Measurements from ENCODE around the gene MYMX. TPM values are rescaled to one million over a fixed set of nuclear protein-coding genes. Genes with fewer than 3 reads are reported as not detected.
"Not testable (repeated sequence)": the region's sequence is repeated elsewhere in the genome, so short reads cannot be mapped to it uniquely, and the experiment has no call there.

MYMX gene
- polyA plus RNA-seq, 1 experiment = not detected

GRCh38 chr6:44228031-44228430 lies 11.3 kb downstream of the MYMX start:
- Histone ChIP-seq H3K27ac (ENCODE audit: low read depth, low read length) (no peak overlapping the region), H3K9me3 (ENCODE audit: control insufficient read depth, insufficient read depth, low read length) (no peaks in the 10 kb centered on the region), H3K27me3 (ENCODE audit: control insufficient read depth, insufficient read depth, low read length) (no peaks in the 10 kb centered on the region), H3K4me3 (ENCODE audit: low read depth, low read length) (no peak overlapping the region)
- no peak for DNase-seq (ENCODE audit: low read depth, low spot score)
- no peak for TF ChIP-seq CTCF (IDR thresholded peaks at IDR 0.05; ENCODE audit: low read depth, low read length)
- POLR2A ChIA-PET = interaction anchor here (0.9 kb wide), 1 partner anchor 19 kb away, joined by 3 read pairs; the partner anchor contains the start of gene HSP90AB1
- CTCF ChIA-PET = interaction anchor here (0.8 kb wide), 1 partner anchor 55 kb away, joined by 4 read pairs; no protein-coding TSS in a partner anchor

GRCh38 chr6:44228433-44228832 lies 11.7 kb downstream of the MYMX start:
- Histone ChIP-seq H3K27ac (ENCODE audit: low read depth, low read length) (no peak overlapping the region), H3K9me3 (ENCODE audit: control insufficient read depth, insufficient read depth, low read length) (no peaks in the 10 kb centered on the region), H3K4me3 (ENCODE audit: low read depth, low read length) (no peak overlapping the region), H3K27me3 (ENCODE audit: control insufficient read depth, insufficient read depth, low read length) (no peaks in the 10 kb centered on the region)
- ChIA-PET POLR2A (no interaction called here), CTCF (no interaction called here)
- no peak for TF ChIP-seq CTCF (IDR thresholded peaks at IDR 0.05; ENCODE audit: low read depth, low read length)
- no peak for DNase-seq (ENCODE audit: low read depth, low spot score)

GRCh38 chr6:44228836-44229235 lies 12.1 kb downstream of the MYMX start:
- DNase-seq (ENCODE audit: low read depth, low spot score) = no peak
- POLR2A ChIA-PET = no interaction called here
- no peak overlapping the region for H3K27ac ChIP-seq (ENCODE audit: low read depth, low read length)
- H3K4me3 ChIP-seq (ENCODE audit: low read depth, low read length) = no peak overlapping the region
- TF ChIP-seq CTCF (IDR thresholded peaks at IDR 0.05; ENCODE audit: low read depth, low read length) = no peak
- H3K9me3 ChIP-seq (ENCODE audit: control insufficient read depth, insufficient read depth, low read length) = no peaks in the 10 kb centered on the region
- CTCF ChIA-PET = no interaction called here
- H3K27me3 ChIP-seq (ENCODE audit: control insufficient read depth, insufficient read depth, low read length) = no peaks in the 10 kb centered on the region

GRCh38 chr6:44229376-44230033 lies 12.8 kb downstream of the MYMX start:
- H3K27me3 ChIP-seq (ENCODE audit: control insufficient read depth, insufficient read depth, low read length) = no peaks in the 10 kb centered on the region
- no peak for DNase-seq (ENCODE audit: low read depth, low spot score)
- no peaks in the 10 kb centered on the region for H3K9me3 ChIP-seq (ENCODE audit: control insufficient read depth, insufficient read depth, low read length)
- H3K4me3 ChIP-seq (ENCODE audit: low read depth, low read length) = no peak overlapping the region
- no peak overlapping the region for H3K27ac ChIP-seq (ENCODE audit: low read depth, low read length)
- TF ChIP-seq CTCF (IDR thresholded peaks at IDR 0.05; ENCODE audit: low read depth, low read length) = no peak
- CTCF ChIA-PET = interaction anchor here (0.6 to 1.1 kb wide), 2 partner anchors 16 to 799 kb away, joined by 4 to 7 read pairs; no protein-coding TSS in a partner anchor
- POLR2A ChIA-PET = interaction anchor here (0.7 to 1.3 kb wide), 2 partner anchors 9 to 17 kb away, joined by 4 to 5 read pairs; partner anchors contain the start of gene HSP90AB1

GRCh38 chr6:44230034-44230675 lies 13.4 kb downstream of the MYMX start:
- POLR2A ChIA-PET = interaction anchor here (0.7 to 1.3 kb wide), 2 partner anchors 10 to 16 kb away, joined by 4 to 5 read pairs; partner anchors contain the start of gene HSP90AB1
- H3K27ac ChIP-seq (ENCODE audit: low read depth, low read length) = no peak overlapping the region
- no peak for DNase-seq (ENCODE audit: low read depth, low spot score)
- no peak overlapping the region for H3K4me3 ChIP-seq (ENCODE audit: low read depth, low read length)
- no peaks in the 10 kb centered on the region for H3K9me3 ChIP-seq (ENCODE audit: control insufficient read depth, insufficient read depth, low read length)
- TF ChIP-seq CTCF (IDR thresholded peaks at IDR 0.05; ENCODE audit: low read depth, low read length) = no peak
- no peaks in the 10 kb centered on the region for H3K27me3 ChIP-seq (ENCODE audit: control insufficient read depth, insufficient read depth, low read length)
- CTCF ChIA-PET = interaction anchor here (0.6 to 1.1 kb wide), 2 partner anchors 17 to 799 kb away, joined by 4 to 7 read pairs; no protein-coding TSS in a partner anchor

- DNase-seq (ENCODE audit: low read depth, low spot score) = not testable (repeated sequence)
Observed at GRCh38 chr6:44231426-44231825, 14.7 kb downstream of the MYMX start.

More at GRCh38 chr6:44231426-44231825, 14.7 kb downstream of the MYMX start:
- H3K27ac ChIP-seq (ENCODE audit: low read depth, low read length); POLR2A ChIA-PET; H3K27me3 ChIP-seq (ENCODE audit: control insufficient read depth, insufficient read depth, low read length); H3K4me3 ChIP-seq (ENCODE audit: low read depth, low read length); CTCF ChIA-PET; H3K9me3 ChIP-seq (ENCODE audit: control insufficient read depth, insufficient read depth, low read length): not testable (repeated sequence)

Data from AG04450 (cell line).